Kidney tubule cell (primary cell): ENCODE measurements around the gene TPST1.
"Not testable (repeated sequence)": the region's sequence is repeated elsewhere in the genome, so short reads cannot be mapped to it uniquely, and the experiment has no call there.

Experiments
- DNase-seq: peaks from one replicate; pipeline ENCODE4 v3.0.0-alpha.2; 2018; ENCODE audit warnings: low spot score

The TPST1 gene

DNA sequence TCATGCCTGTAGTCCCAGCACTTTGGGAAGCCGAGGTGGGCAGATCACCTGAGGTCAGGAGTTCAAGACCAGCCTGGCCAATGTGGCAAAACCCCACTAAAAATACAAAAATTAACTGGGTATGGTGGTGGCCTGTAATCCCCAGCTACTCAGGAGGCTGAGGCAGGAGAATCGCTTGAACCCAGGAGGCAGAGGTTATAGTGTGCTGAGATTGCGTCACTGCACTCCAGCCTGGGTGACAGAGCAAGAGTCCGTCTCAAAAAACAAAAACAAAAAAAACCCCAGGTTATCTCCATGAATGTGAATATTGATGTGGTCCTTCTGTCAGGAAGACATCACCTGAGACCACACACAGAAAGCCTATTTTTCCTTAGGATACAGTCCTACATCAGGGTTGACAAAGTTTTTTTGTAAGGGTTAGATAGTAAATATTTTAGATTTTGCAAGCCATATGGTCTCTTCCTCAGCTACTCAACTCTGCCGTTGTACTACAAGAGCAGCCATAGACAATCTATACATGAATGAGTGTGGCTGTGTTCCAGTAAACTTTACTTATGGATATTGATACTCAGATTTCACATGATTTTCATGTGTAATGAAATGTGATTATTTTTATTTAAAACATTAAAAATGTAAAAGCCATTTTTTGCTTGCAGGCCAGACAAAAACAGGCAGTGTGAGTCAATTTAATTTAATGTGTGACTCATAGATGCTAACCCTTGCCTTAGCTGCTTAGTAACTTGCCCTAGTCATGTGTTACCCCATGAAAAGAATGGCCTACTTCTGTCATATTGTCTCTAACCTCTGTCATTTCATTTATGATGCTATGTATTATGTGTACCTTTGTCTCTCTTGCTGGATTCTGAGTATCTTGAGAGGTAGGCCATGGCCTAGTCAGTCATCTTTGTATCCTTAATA lies 78.1 kb downstream of the TPST1 start:
- peak; percentile 78 for DNase-seq

DNA sequence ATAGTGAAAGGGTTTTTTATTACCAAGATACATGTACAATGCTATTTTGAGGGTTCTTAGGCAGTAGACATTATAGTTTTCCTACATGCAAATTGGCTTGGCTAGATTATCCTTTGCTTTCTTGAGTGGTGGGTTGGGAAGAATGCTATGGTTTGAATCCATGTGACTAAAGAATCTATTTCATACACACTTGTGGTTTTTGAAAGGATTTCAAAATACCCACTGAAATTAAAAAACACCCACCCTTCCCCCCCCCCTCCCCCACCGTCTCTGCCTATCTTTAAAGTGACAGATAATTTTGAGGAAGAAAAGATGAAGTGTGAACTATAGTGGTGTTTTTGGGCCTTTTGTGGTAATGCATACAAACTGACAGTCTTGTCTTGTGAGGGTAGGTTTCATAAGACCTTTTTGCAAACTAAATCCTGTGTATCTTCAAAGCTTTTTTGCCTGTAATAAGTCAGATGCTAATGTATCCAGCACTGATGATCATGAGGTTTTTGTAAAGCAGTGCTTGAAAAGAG lies 90.9 kb downstream of the TPST1 start:
- DNase-seq: no peak

DNA sequence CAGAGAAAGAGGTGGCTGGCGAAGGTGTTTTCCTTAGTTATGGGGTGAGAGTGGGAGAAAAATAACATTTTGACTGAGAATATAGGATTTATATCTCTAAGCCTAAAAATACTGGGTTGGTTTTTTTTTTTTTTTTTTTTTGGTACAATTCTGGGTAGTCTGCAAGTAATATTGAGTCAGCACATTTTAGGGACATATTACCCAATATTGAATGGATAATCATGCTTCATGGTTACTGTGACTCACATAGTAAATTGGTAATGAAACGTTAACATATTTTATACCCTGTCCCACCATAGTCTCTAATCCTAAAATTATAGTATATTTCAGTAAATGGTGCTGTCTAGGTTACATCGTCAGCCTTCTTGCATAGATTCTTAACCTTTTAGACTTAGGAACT lies 91.4 kb downstream of the TPST1 start:
- DNase-seq: no peak

DNA sequence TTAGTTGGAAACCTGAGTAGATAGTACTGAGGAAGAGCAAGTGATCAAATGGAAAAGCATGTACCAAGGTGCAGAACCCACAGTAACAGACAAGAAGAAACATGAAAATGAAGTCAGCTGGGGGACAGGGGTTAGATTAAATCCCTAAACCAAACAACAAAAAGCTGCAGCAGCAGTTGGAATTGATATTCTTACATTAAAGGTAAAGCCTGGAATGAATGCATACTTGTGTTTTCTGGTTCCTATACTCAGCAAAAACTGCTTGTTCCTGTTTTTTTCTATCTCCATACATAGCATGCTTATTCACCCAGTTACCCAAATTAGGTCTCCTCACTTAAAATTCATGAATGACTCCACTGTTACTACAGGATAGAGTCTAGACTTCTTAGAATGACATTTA lies 92.4 kb downstream of the TPST1 start:
- no peak for DNase-seq

DNA sequence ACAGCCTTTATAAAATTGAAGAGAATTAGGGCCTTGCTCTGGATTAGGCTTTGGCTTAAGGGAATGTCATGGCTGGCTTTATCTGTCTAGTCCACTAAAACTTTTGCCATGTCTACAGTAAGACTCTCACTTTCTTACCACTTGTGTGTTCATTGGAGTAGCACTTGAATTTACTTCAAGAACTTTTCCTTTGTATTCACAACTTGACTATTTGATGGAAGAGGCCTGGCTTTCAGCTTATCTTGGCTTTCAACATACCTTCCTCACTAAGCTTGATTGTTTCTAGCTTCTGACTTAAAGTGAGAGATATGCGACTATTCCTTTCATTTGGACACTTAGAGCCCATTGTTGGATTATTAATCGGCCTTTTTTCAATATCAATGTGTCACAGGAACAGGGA lies 96.1 kb downstream of the TPST1 start:
- no peak for DNase-seq

DNA sequence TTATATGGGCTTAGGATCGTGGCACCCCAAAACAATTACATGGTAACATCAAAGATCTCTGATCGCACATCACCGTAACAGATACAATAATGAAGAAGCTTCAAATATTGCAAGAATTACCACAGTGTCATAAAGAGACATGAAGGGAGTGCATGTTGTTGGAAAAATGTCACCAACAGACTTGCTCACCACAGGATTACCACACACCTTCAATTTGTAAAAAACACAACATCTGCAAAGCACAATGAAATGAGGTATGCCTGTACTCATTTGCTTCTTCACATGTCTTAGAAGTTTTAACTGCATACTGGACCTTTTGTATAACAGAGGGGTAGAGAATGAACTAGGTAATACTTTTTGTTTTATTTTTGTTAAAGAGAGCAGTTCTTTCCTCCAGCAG lies 96.6 kb downstream of the TPST1 start:
- no peak for DNase-seq

DNA sequence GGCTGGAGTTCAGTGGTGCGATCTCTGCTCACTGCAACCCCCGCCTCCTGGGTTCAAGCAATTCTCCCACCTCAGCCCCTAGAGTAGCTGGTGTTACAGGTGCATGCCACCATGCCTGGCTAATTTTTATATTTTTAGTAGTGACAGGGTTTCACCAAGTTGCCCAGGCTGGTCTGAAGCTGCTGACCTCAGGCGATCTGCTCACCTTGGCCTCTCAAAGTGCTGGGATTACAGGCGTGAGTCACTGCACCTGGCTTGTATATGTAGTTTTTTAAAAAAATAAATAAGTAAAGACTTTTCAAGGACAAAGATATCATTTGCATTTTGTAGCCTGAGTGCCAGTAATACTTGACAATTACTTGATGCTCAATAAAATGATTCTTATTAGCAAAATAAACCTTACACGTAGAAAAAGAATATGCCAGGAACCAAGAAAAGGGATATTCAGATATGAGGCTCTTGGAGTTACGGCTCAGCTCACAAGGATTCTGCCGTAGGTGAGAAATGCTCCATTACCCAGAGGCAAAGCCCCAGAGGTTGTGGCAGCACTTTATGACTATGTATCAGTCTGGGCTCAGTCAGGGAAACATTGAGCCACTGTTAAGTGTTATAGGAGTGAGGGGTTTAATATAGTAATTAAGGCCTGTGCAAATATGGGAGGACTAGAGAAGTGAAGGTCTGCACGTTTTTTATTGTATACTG lies 98.5 kb downstream of the TPST1 start:
- DNase-seq: peak; percentile 55

DNA sequence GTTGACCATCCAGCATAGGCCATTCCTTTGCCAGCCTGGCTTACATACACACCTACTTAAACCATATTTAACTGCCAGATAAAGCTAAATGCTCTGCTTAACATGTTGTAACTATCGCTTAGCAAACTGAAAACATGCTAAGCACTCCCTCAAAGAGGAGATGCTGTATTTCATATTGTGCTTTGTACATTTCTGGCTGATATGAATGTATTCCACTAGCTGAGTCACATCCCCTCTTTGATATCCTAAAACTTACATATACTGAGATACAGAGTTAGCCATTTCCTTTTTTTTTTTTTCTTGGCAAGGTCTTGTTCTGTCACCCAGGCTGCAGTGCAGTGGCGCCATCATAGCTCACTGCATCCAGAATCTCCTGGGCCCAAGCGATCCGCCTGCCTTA lies 99.4 kb downstream of the TPST1 start:
- DNase-seq: no peak

DNA sequence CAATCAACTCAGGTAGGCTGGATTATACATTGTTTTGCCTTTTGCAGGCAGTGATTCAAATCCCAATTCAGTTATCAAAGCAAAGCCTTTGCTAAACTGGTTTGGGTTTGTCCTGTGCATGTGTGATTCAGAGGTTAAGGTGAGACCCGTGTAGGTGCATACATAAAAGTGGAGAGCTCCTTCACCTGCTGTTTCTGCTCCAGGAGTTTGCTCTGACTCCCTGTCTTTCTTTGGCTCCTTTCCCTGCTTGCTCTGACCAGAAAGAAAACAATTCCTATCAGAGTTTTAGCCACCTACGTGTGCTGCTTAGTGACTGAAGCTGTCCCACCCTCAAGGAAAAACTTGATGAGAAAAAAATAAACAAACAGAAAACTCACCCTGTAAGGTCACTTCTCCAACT lies 101.1 kb downstream of the TPST1 start:
- DNase-seq: peak; percentile 75

DNA sequence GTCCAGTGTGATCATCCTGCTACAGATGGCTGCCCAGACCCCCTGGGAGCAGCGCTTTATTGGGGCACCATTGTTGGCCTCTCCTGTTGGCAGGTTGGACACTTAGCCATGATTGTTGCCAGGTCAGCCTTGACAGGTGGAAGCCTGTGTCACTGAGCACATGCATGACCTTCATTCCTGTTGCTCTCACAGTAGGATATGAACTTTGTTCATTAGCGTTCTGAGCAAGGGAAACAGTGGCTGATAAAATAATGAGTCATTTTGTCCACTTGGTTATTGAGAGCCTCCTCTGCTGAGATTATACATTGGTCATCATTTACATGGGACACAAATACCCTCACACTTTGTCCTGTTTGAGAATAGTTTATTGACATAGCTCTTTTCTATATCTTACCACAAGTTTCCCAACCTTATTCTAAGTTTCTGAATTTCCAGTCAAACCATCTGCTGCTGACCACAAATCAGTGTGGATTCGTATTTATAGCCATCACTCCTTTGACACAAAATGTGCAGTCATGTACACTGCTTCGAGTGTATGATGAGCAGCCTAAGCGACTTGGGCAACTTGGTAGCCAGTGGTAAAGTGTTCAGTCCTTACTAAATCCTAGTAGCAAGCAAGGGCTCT lies 102.6 kb downstream of the TPST1 start:
- DNase-seq: peak; percentile 55

DNA sequence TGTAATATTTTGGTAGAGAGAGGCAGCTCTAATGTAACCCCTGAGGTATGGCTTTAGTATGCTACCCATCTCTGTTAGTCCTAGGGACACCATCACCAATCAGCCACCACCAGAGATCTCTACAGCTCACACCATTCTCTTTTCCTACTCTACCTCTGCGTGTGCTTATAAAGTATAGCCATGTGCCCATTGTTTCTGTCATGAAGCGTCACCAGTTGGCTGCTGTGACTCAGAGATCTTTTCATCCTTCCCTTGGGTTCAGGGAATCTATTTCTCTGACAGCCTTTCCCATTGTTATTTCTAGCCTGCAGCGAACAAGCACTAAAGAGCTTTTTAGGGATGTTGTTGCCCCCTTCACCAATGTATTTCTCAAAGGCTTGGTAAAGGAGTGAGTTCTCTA lies 103.3 kb downstream of the TPST1 start:
- DNase-seq: no peak

DNA sequence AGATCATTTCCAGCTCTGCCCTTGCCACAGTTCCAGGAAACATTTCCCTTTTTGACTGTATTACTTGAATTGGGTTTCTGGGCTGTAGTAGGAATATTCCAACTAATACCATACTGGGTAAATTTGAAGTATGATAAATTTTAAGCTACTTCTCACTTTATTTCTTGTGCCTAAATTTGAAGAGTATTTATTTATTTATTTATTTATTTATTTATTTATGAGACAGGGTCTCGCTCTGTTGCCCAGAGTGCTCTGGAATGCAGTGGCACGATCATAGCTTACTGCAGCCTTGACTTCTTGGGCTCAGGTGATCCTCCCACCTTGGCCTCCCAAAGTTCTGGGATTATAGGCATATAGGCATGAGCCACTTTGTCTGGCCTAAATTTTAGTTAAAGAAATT lies 105.5 kb downstream of the TPST1 start:
- no peak for DNase-seq

DNA sequence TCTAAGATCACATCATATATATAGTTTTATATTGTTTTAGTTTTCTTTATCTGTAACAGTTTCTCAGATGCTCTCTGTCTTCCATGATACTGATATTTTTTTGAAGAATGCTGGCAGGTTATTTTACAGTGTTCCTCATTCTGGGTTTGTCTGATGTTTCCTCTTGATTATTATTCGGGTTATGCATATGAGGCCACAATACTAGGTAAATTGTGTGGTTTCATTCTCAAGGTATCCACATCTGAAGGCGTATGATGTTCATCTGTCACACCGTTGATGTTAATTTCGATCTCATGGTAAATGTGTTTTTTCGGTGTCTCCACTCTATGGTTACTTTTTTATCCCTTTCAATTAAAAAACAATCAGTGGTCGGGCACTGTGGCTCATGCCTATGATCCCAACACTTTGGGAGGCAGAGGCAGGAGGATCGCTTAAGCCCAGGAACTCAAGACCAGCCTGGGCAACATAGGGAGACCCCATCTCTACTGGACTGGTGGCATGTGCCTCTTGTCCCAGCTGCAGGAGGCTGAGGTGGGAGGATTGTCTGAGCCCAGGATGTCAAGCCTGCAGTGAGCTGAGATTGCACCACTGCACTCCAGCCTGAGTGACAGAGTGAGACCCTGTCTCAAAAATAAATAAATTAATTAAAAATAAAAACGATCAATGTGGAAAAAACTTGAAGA lies 108.9 kb downstream of the TPST1 start:
- DNase-seq: no peak

DNA sequence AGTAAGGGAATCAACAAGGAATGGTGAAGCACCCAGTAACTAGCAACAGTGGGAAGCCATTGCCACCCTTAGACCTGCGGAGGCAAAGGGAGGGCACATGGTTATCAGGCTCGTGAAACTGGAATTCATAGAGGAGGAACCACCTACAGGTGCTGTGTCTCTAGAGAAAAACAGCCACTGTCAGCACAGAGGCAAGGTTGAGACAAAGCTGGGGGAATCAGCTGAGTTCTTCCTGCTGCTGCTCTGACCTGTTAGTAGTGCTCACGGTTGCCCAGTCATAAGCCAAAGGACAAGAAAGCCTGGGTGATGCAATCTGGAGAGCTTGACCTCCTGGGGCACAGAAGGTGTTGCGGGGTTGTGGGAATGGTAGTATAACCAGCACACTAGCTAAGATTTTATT lies 110.1 kb downstream of the TPST1 start:
- no peak for DNase-seq

DNA sequence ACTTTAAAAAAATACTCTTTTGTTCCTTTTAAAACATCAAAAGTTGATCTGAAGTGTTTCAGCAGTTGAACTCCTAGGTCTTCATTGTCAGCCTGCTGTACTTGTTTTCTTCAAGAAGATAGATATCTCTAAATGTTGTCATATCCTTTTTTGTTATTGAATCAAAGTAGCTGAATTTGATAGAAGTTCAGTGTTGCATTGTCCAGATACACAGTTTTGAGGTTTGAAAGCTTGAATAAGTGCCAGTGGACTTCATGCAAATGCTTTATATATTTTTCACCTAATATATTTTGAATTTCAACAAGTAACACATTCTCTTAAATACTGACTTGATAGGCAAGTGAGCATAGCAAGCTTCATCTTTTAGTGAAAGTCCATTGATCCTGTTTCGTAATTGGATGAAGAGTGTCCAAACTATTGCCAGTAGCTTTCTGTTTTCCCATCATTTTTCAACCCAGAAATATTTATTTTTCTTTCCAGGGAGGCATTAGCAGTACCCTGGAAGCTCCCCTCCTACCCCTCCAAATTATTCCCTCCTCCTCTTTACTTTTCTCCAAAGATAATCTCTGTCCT lies 114.4 kb downstream of the TPST1 start:
- DNase-seq: no peak

DNA sequence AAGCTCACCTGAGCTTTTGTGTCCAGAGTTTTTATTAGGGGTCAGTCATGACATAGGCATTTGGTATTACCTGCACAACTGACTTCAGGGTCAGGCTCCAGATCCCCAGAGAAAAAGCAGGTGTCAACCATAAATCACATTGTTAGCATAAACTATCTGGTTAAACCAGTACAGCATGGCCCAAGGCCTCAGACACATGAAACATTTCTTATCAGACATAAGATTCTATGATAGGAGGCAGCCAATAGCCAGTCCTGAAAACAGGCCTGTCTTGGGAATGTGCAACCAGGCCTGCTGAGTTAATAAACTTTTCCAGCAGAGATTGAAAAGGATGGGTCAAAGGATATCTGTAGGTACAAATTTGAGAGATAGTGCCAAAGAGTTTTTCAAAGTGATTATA lies 116.1 kb downstream of the TPST1 start:
- peak; percentile 19 for DNase-seq

DNA sequence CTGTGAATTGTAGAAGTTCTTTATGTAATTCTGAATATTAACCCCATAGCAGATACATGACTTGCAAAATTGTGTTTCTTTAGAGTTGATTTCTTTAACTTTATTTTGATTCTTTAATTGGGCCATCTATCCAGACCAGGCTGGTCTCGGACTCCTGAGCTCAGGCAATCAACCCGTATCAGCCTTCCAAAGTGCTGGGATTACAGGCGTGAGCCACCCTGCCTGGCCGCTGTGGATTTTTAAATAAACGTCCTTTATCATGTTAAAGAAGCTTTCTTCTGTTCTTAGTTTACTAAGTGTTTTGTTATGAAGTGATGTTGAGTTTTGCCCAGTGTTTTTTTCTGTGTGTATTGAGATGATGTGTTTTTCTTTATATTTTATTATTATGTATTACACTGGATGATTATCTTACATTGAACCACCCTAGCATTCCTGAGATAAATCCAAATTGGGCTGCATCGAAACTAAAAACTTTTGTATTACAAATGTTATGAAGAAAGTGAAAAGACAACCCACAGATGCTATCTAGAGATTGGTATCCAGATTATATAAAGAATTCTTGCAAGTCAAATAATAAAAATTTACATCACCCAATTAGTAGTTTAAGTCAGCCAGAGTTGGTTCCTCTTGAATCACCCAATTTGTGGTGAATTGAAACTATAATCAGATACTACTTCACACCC lies 118.1 kb downstream of the TPST1 start:
- no peak for DNase-seq

DNA sequence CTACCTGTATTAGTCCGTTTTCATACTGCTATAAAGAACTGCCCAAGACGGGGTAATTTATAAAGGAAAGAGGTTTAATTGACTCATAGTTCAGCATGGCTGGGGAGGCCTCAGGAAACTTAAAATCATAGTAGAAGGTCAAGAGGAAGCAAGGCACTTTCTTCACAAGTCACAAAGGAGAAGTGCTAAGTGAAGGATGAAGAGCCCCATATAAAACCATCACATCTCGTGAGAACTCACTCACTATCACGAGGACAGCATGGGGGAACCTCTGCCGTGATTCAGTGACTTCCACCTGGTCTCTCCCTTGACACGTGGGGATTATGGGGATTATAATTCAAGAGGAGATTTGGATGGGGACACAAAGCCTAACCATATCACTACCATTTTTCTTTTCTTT lies 119.9 kb downstream of the TPST1 start:
- not testable (repeated sequence) for DNase-seq

DNA sequence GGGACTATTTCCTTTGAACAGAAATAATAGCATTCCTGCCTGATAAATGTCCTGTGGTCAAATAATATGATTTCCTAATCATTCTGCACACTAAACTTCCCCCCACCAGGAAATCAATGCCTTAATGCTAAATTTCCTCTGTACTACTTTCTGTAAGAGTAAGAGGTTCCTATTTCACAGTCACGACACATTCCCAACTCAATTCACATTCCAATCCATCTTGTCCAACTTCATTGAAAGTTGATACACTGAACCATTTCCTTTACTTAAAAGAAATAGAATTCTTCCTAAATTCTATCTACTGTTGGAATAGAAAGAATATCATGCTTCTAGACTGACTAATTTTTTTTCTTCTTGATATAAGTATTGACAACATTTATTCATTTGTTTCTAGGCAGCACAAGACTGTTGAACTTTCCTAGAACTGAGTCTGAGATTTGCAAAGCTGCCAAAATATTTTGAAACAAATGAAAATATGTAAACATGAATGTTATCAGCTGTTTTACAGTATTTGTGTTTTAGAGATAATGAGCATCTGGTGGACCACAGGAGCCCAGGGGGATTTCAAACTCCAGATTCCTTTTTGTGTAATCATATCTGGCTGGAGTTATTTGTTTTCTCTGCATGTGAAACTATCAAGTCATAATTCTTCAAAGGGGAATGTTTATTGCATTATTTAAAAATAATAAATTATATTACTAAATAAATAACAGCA lies 121.5 kb downstream of the TPST1 start:
- DNase-seq: no peak

DNA sequence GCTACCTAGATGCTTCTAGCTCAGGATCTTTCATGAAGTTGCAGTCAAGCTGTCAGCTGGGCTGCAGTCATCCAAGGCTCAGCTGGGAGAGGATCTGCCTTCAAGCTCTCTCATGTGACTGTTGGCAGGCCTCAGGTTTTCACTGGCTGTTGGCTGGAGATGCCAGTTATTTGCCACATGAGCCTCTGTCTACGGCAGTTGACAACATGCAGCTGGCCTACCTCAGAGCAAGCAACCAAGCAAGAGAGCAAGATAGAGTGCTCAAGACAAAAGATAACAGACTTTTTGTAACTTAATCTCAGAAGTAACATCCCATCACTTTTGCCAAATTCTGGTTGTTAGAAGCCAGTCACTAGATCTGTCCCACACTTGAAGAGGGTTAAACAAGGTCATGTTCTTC lies 125.8 kb downstream of the TPST1 start:
- DNase-seq: no peak

DNA sequence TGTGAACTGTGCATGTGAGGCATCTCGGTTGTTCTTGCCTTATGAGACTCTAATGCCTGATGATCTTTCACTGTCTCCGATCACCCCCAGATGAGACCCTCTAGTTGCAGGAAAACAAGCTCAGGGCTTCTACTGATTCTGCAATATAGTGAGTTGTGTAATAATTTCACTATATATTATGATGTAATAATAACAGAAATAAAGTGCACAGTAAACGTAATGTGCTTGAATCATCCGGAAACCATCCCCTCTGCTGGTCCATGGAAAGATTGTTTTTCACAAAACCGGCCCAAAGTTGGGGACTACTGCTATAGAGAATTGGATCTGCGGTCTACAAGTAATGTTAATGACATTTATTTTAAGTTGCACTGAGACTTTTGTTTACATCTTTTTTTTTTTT lies 126.7 kb downstream of the TPST1 start:
- DNase-seq: no peak
